GM23248 (cell line): ENCODE measurements around the gene MTCP1. TPM values are rescaled to one million over a fixed set of nuclear protein-coding genes. Genes with fewer than 3 reads are reported as not detected.

Experiments used
- DNase-seq: peaks from one replicate; pipeline ENCODE4 v3.0.0-alpha.2; 2015
- H2AFZ ChIP-seq: fragments of 200-600 bp; sonication (generic); 2 replicates; pipeline ENCODE4 v1.6.1; 2016; ENCODE audit warnings: antibody characterized with exemption
- H3F3A ChIP-seq: fragments of 200-600 bp; sonication (generic); 2 replicates; pipeline ENCODE4 v1.6.1; 2016; ENCODE audit warnings: mild to moderate bottlenecking, antibody characterized with exemption, mixed run types; ENCODE audit not compliant: insufficient read depth
- H3K27ac ChIP-seq: fragments of 200-600 bp; sonication (generic); 2 replicates; pipeline ENCODE4 v1.5.1; 2016; ENCODE audit warnings: mild to moderate bottlenecking
- H3K27me3 ChIP-seq: fragments of 200-600 bp; sonication (generic); replicated peaks from 2 replicates; pipeline ENCODE4 v1.6.1; 2016; ENCODE audit warnings: mild to moderate bottlenecking; ENCODE audit not compliant: insufficient read depth
- H3K36me3 ChIP-seq: fragments of 200-600 bp; sonication (generic); 2 replicates; pipeline ENCODE4 v1.6.1; 2016; ENCODE audit warnings: low read depth, mild to moderate bottlenecking
- H3K4me1 ChIP-seq: fragments of 200-600 bp; sonication (generic); 2 replicates; pipeline ENCODE4 v1.6.1; 2016; ENCODE audit warnings: mild to moderate bottlenecking; ENCODE audit not compliant: insufficient read depth
- H3K4me2 ChIP-seq: fragments of 200-600 bp; sonication (generic); one replicate; pipeline ENCODE4 v1.6.1; 2016; ENCODE audit warnings: mild to moderate bottlenecking; ENCODE audit not compliant: unreplicated experiment
- H3K4me3 ChIP-seq: fragments of 200-600 bp; sonication (generic); 2 replicates; pipeline ENCODE4 v1.5.1; 2016; ENCODE audit warnings: mild to moderate bottlenecking
- H3K79me2 ChIP-seq: fragments of 200-600 bp; sonication (generic); 2 replicates; pipeline ENCODE4 v1.6.1; 2016; ENCODE audit warnings: mild to moderate bottlenecking; ENCODE audit not compliant: insufficient read depth
- H3K9ac ChIP-seq: fragments of 200-600 bp; sonication (generic); 2 replicates; pipeline ENCODE4 v1.6.1; 2016; ENCODE audit warnings: mild to moderate bottlenecking
- H3K9me2 ChIP-seq: fragments of 200-600 bp; sonication (generic); 2 replicates; pipeline ENCODE4 v1.6.1; 2016; ENCODE audit warnings: mixed run types, mild to moderate bottlenecking, moderate library complexity; ENCODE audit not compliant: insufficient read depth
- H3K9me3 ChIP-seq: fragments of 200-600 bp; sonication (generic); one replicate; pipeline ENCODE4 v1.6.1; 2017; ENCODE audit warnings: low read depth
- H4K20me1 ChIP-seq: fragments of 200-600 bp; sonication (generic); 2 replicates; pipeline ENCODE4 v1.6.0; 2016; ENCODE audit not compliant: insufficient read depth
- EZH2 ChIP-seq: fragments of 200-600 bp; sonication (generic); IDR thresholded peaks from 2 replicates; pipeline ENCODE4 v1.6.1; 2018; ENCODE audit warnings: antibody characterized with exemption, mild to moderate bottlenecking; ENCODE audit not compliant: insufficient read depth, poor library complexity, severe bottlenecking
- EZH2phosphoT487 ChIP-seq: fragments of 200-600 bp; sonication (generic); IDR thresholded peaks from 2 replicates; pipeline ENCODE4 v1.6.1; 2018; ENCODE audit warnings: antibody characterized with exemption, moderate library complexity, mild to moderate bottlenecking, low read depth; ENCODE audit not compliant: insufficient read depth
- WGBS, 2 experiments: methylation state at CpG; one replicate each; pipeline ENCODE4 v1.1.6; 2015 to 2017; ENCODE audit warnings: low lambda C conversion rate in 2 of 2, low coverage in 1 of 2; ENCODE audit errors: missing lambda C conversion rate in 2 of 2; 5-methylcytosine and 5-hydroxymethylcytosine counted together
- in situ Hi-C: fragments of 300-500 bp; cut with MboI; formaldehyde crosslinking; loops from 2 replicates; pipeline ENCODE4 v1.15.0; 2020
- polyA plus RNA-seq: library from polyadenylated mRNA; unstranded; fragments of >200 nt; fragmentation: Nextera tagmentation; extraction: Ambion mirVana; gene quantifications from 2 replicates; pipeline ENCODE4 v1.2.1, GENCODE V29; 2016
- total RNA-seq: library from RNA; depleted of rRNA; stranded (reverse); fragments of >200 nt; shearing (Covaris generic); gene quantifications from 2 replicates; pipeline ENCODE4 v1.2.3, GENCODE V29; 2014

MTCP1 gene
- total and polyA plus RNA-seq, 2 experiments from 2014 or later = 1.8 to 25.8 TPM

DNA sequence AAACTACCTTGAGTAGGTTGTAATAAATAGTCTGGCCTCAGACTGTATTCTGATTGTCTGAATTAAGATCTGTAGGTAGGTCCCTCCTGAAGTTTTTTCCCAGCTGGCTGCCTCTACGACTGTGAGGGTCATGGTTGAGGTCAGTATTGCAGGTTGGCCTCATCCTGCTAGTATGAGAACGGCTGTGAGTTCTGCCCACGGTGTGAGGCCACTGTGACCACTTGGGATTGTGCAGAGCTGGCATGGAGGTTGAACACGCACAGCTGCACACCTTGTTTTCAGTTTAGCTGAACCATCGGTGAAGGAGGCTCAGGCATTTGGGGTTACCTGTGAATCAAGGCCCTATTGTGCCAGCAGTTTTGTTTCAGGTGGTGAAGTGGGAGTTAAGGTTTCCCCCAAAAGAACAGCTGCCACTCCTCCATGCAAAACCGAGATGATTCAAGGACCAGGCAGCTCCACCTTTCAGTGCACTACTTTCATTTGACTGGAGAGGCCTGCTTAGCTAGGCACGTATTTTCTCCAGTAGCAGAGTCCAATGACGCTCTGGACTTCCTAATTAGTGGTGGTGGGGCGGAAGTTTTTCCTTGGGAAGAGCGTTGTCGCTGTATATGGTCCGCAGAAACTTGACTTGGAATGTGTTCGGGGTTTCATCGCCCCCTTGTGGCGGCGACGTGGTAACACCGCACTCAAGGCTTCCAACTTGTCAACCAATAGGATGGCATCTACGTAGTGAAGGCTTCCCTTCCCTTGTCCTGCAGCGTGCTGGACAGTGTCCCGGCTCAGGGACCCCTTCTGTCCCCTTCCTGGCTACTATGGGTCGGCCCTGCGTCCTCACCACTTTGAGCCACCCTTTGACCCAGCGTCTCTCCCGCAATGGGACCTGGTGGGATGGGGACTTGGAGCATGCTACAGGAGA is 13.8 kb downstream of the MTCP1 start:
- H3K79me2 ChIP-seq = no peaks in the 10 kb centered on the region
- H3K36me3 ChIP-seq = no peaks in the 10 kb centered on the region
- no peaks in the 10 kb centered on the region for H3K9me3 ChIP-seq
- H3K4me2 ChIP-seq = peak overlapping the region; percentile 61
- H3K9ac ChIP-seq = no peak overlapping the region
- TF ChIP-seq EZH2phosphoT487 (no peak), EZH2 (no peak)
- H3K27me3 ChIP-seq = no peaks in the 10 kb centered on the region
- H4K20me1 ChIP-seq = no peaks in the 10 kb centered on the region
- H3K27ac ChIP-seq = no peak overlapping the region
- peak overlapping the region; percentile 73 for H2AFZ ChIP-seq
- peak; percentile 71 for DNase-seq
- WGBS, 2 experiments = 14 to 15% methylated on average over 18 to 25 of the region's 25 CpGs
- no peaks in the 10 kb centered on the region for H3K9me2 ChIP-seq
- peak overlapping the region; percentile 55 for H3K4me3 ChIP-seq
- no peaks in the 10 kb centered on the region for H3F3A ChIP-seq
- in situ Hi-C loops = no loop called here
- no peaks in the 10 kb centered on the region for H3K4me1 ChIP-seq

DNA sequence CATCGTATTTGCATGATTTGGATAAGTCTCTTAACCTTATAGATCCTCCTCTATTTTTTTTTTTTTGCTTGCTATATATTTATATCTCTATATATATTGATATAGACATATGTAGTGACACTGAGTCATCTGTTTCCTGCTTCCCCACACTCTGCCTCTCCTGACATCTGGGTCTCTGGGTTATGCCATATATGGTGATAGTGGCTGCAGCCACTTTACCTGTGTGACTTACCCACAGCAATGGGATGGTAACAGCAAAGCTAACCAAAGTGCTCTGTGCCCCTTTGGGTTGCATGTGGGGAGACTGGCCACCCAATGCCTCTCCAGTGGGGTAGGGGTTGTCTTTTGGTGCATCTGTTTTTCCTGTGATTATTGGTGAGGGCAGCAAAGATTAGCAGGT is 14.5 kb downstream of the MTCP1 start:
- Histone ChIP-seq H3K36me3 (no peaks in the 10 kb centered on the region), H3K4me1 (no peaks in the 10 kb centered on the region), H3F3A (no peaks in the 10 kb centered on the region), H3K9ac (no peak overlapping the region), H3K4me2 (no peak overlapping the region), H3K27me3 (no peaks in the 10 kb centered on the region), H3K27ac (no peak overlapping the region), H3K4me3 (no peak overlapping the region), H4K20me1 (no peaks in the 10 kb centered on the region), H3K79me2 (no peaks in the 10 kb centered on the region), H3K9me3 (no peaks in the 10 kb centered on the region), H3K9me2 (no peaks in the 10 kb centered on the region), H2AFZ (no peak overlapping the region)
- 88 to 100% methylated on average over 1 of the region's 1 CpG for WGBS, 2 experiments
- no peak for TF ChIP-seq EZH2phosphoT487
- TF ChIP-seq EZH2 = no peak
- in situ Hi-C loops = no loop called here
- no peak for DNase-seq

DNA sequence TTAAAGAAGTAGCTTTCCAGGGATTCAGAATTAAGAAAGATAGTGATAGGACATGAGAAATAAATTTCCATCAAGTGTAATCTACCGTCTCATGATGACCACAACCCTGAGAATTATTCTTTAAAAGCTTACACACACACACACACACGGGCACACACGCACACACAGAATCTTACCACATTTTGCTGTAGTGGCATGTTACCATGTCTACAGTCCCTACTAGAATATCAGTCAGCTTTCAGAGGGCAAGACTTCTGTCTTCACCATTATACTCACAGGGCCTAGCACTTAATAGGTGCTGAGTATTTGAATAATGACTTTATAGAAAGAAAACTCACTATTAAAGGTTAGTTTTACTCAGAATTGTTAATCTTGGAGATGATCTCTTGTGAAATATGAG is 15.4 kb downstream of the MTCP1 start:
- Histone ChIP-seq H3K4me1 (no peaks in the 10 kb centered on the region), H3F3A (no peaks in the 10 kb centered on the region), H3K9me3 (no peaks in the 10 kb centered on the region), H2AFZ (no peak overlapping the region), H3K27me3 (no peaks in the 10 kb centered on the region), H3K36me3 (no peaks in the 10 kb centered on the region), H3K27ac (no peak overlapping the region), H3K9ac (no peak overlapping the region), H3K4me2 (no peak overlapping the region), H3K79me2 (no peaks in the 10 kb centered on the region), H4K20me1 (no peaks in the 10 kb centered on the region), H3K4me3 (no peak overlapping the region), H3K9me2 (no peaks in the 10 kb centered on the region)
- in situ Hi-C loops = no loop called here
- no peak for TF ChIP-seq EZH2phosphoT487
- no peak for TF ChIP-seq EZH2
- WGBS, 2 experiments = 95 to 100% methylated on average over 3 of the region's 3 CpGs
- DNase-seq = no peak

DNA sequence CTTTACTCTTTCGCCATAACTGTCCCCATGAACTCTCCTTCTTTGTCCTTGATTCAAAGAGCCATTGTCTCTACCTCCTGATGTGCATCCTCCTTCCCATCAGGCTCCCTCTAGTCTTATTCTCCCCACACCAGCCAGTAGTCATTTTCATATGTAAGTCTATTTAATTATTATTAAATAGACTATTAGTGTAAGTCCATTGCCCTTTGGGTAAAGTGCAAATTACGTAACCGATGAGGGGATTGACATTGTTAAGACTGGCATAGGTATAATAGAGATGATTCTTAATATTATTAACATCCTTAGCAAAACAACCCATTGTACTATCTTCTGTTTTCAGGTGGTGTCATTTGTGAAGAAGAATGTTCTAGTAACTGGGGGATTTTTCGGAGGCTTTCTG is 16.7 kb downstream of the MTCP1 start:
- Histone ChIP-seq H3F3A (no peaks in the 10 kb centered on the region), H3K9me3 (no peaks in the 10 kb centered on the region), H3K27me3 (no peaks in the 10 kb centered on the region), H3K9ac (no peak overlapping the region), H3K9me2 (no peaks in the 10 kb centered on the region), H3K4me3 (no peak overlapping the region), H4K20me1 (no peaks in the 10 kb centered on the region), H3K36me3 (no peaks in the 10 kb centered on the region), H3K4me1 (no peaks in the 10 kb centered on the region), H2AFZ (no peak overlapping the region), H3K27ac (no peak overlapping the region), H3K79me2 (no peaks in the 10 kb centered on the region), H3K4me2 (no peak overlapping the region)
- DNase-seq = no peak
- in situ Hi-C loops = no loop called here
- WGBS, 2 experiments = 98 to 100% methylated on average over 4 of the region's 4 CpGs
- TF ChIP-seq EZH2phosphoT487 = no peak
- TF ChIP-seq EZH2 = no peak
